ENCODE results near the gene NXPH4. TPM values are rescaled to one million over a fixed set of nuclear protein-coding genes. Genes with fewer than 3 reads are reported as not detected.

NXPH4 gene
- 8.5 TPM for total RNA-seq

DNA sequence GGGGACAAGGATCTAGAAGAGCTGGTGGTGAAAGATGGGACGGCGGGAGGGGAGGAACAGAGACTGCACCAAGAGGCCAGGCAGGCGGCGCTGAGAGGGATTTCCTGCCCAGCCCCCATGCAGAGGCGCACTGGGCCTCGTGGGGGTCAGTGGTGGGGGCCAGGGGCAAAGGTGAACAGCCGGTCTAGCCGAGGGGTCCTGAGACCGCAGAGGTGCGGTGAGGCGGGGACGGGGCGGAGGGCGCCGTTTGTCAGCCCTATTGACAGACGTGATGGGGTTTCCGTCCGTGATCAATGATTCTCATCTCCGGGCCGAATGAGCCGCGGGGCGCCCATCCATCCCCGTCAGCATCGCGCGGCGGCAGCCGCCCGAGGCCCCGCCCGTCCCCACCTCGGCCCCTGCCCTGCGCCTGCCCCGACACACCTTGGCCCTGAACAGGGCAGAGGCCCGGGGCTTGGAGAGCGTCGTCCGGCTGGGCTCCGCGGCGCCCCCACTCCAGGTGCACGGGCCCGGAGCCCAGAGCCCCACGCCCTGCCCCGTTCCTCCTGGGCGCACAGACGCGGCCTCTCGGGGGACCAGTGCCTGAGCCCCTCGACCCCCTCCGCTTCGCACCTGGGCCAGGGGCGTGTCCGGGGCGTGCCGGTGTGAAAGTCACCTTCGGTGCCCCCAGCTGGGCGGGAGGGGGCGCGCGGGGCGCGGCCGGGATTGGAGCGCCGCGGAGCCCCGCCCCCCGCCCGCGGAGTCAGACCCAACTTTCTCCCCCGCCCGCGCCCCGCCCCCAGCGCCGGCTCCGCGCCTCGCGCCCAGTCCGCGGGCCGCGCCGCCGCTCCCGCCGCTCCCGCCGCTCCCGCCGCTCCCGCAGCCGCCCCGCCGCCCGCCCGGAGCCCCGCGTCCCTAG, at the start of gene NXPH4:
Gene NXPH4 (plus strand): TSS at position 781 of the 898 bp plus-strand sequence. CDS start 176 bp downstream, outside the sequence.

GRCh38 chr12:57229634-57230380, 13.2 kb downstream of the NXPH4 start, which contains the start of gene SHMT2:
SHMT2 (plus strand) TSS chr12:57229711; CDS start chr12:57229779, 68 bp downstream.

GRCh38 chr12:57250956-57251355, 34.4 kb downstream of the NXPH4 start, which contains the start of gene STAC3:
STAC3 (minus strand) TSS chr12:57251187; CDS start chr12:57249636, 1,551 bp downstream.

Small RNAs within 50 kb of the gene (small RNA-seq; reads per million reads assigned to genes)
- gene MIR1228 (ENCODE audit: low replicate concordance): not detected

Other genes with a start within 250 kb of the NXPH4 start
- 8.9 TPM for gene ZBTB39, start 210.2 kb upstream of the NXPH4 start, total RNA-seq
- gene TAC3, start 200.3 kb upstream of the NXPH4 start, total RNA-seq: 1.6 TPM
- gene MYO1A, start 166.7 kb upstream of the NXPH4 start, total RNA-seq: 0.64 TPM
- gene NEMP1, start 138.0 kb upstream of the NXPH4 start, total RNA-seq: 11.7 TPM
- 43.1 TPM for gene NAB2, start 127.7 kb upstream of the NXPH4 start, total RNA-seq
- 90.6 TPM for gene STAT6, start 105.4 kb upstream of the NXPH4 start, total RNA-seq
- 199 TPM for gene LRP1, start 88.3 kb upstream of the NXPH4 start, total RNA-seq
- not detected for gene LRP1-AS, start 69.2 kb upstream of the NXPH4 start, total RNA-seq
- gene SHMT2, start 12.9 kb downstream of the NXPH4 start, total RNA-seq: 77.4 TPM
- 83.0 TPM for gene STAC3, start 34.4 kb downstream of the NXPH4 start, total RNA-seq
- 51.6 TPM for gene R3HDM2, start 214.2 kb downstream of the NXPH4 start, total RNA-seq
- gene INHBC, start 218.0 kb downstream of the NXPH4 start, total RNA-seq: 0.41 TPM
- gene INHBE, start 238.5 kb downstream of the NXPH4 start, total RNA-seq: 0.23 TPM
- gene GLI1, start 243.0 kb downstream of the NXPH4 start, total RNA-seq: 13.4 TPM